OCI-LY7 (cell line): ENCODE measurements around the gene BTRC. TPM values are rescaled to one million over a fixed set of nuclear protein-coding genes. Genes with fewer than 3 reads are reported as not detected.

ENCODE experiments used
- BruUV-seq: library from RNA; stranded (reverse); fragments of 400-500 nt; replicated peaks from 2 replicates; lab custom pipeline; 2021; lab: Mats Ljungman, UMichigan
- CTCF ChIA-PET: fragments of 300-600 bp; sonication (Branson Sonifier 250); formaldehyde crosslinking; loops from one replicate; lab custom pipeline; 2022; ENCODE audit warnings: antibody characterized with exemption; ENCODE audit not compliant: unreplicated experiment; lab: Charles Lee
- POLR2A ChIA-PET: fragments of 300-600 bp; sonication (Branson Sonifier 250); formaldehyde crosslinking; loops from one replicate; lab custom pipeline; 2022; ENCODE audit warnings: antibody characterized with exemption; lab: Charles Lee
- DNase-seq: peaks from one replicate; pipeline ENCODE4 v3.0.0-alpha.2; 2015; ENCODE audit warnings: low spot score
- H2AFZ ChIP-seq: fragments of 200-600 bp; sonication (generic), shearing (Covaris generic); 2 replicates; pipeline ENCODE4 v1.6.1; 2014; ENCODE audit warnings: mild to moderate bottlenecking, antibody characterized with exemption, low read length, moderate library complexity
- H3K27ac ChIP-seq: fragments of 200-600 bp; sonication (generic); 2 replicates; pipeline ENCODE4 v1.5.1; 2014; ENCODE audit warnings: mixed run types, low read depth, mild to moderate bottlenecking, moderate library complexity, low read length, inconsistent platforms; ENCODE audit not compliant: poor library complexity, severe bottlenecking
- H3K36me3 ChIP-seq: fragments of 200-600 bp; sonication (generic); 2 replicates; pipeline ENCODE4 v1.6.1; 2014; ENCODE audit warnings: mild to moderate bottlenecking, antibody characterized with exemption, low read length, moderate library complexity, mixed read lengths; ENCODE audit not compliant: insufficient read depth
- H3K4me1 ChIP-seq: fragments of 200-600 bp; sonication (generic); 2 replicates; pipeline ENCODE4 v1.5.1; 2014; ENCODE audit warnings: mild to moderate bottlenecking, low read length; ENCODE audit not compliant: insufficient read depth, poor library complexity, severe bottlenecking
- H3K4me2 ChIP-seq: fragments of 200-600 bp; sonication (generic); 2 replicates; pipeline ENCODE4 v1.6.1; 2014; ENCODE audit warnings: mild to moderate bottlenecking, low read length
- H3K4me3 ChIP-seq: fragments of 200-600 bp; sonication (generic); 2 replicates; pipeline ENCODE4 v1.5.1; 2014; ENCODE audit warnings: mild to moderate bottlenecking, low read depth, low read length; ENCODE audit not compliant: poor library complexity, severe bottlenecking
- H3K79me2 ChIP-seq: fragments of 200-600 bp; sonication (generic); 2 replicates; pipeline ENCODE4 v1.6.1; 2016; ENCODE audit warnings: low read depth, mild to moderate bottlenecking, low read length, moderate library complexity, mixed read lengths; ENCODE audit not compliant: insufficient read depth
- H3K9me2 ChIP-seq: fragments of 200-600 bp; sonication (generic); 2 replicates; pipeline ENCODE4 v1.6.1; 2016; ENCODE audit warnings: mild to moderate bottlenecking, low read length, mixed read lengths; ENCODE audit not compliant: insufficient read depth
- H3K9me3 ChIP-seq: fragments of 200-600 bp; sonication (generic); 2 replicates; pipeline ENCODE4 v1.6.1; 2014; ENCODE audit warnings: mild to moderate bottlenecking, mixed run types, low read length, mixed read lengths
- H4K20me1 ChIP-seq: fragments of 200-600 bp; sonication (generic); 2 replicates; pipeline ENCODE4 v1.6.1; 2014; ENCODE audit warnings: mild to moderate bottlenecking, antibody characterized with exemption, low read length, moderate library complexity, mixed read lengths; ENCODE audit not compliant: insufficient read depth
- CTCF ChIP-seq: fragments of 200-600 bp; sonication (generic); conservative IDR thresholded peaks from 2 replicates; pipeline ENCODE4 v1.5.1; 2014; ENCODE audit warnings: mild to moderate bottlenecking, antibody characterized with exemption, low read length, moderate library complexity, mixed read lengths
- EZH2phosphoT487 ChIP-seq: fragments of 200-600 bp; sonication (generic); IDR thresholded peaks from 2 replicates; pipeline ENCODE4 v1.6.1; 2018; ENCODE audit warnings: low read depth, borderline replicate concordance, mild to moderate bottlenecking, mixed run types, antibody characterized with exemption, low read length, moderate library complexity, mixed read lengths
- intact Hi-C: fragments of 100-400 bp; cut with micrococcal nuclease; formaldehyde crosslinking; loops from one replicate; pipeline ENCODE4 v1.10.0; 2022; ENCODE audit not compliant: unreplicated experiment
- total RNA-seq, 2 experiments: library from RNA; depleted of rRNA in 1 of 2; stranded (reverse); fragments of >200 nt in 1 of 2; shearing (Covaris generic) in 1 of 2; gene quantifications; 2 replicates each; pipeline ENCODE4 v1.2.3, GENCODE V29; 2014 to 2022

The BTRC gene
- total RNA-seq, 2 experiments from 2014 or later, result 6.1 to 17.8 TPM

GRCh38 chr10:101446947-101447346, 93.0 kb downstream of the BTRC start:
- no TSS peak for BruUV-seq
- TF ChIP-seq EZH2phosphoT487 (no peak), CTCF (no peak)
- intact Hi-C loops, result no loop called here
- Histone ChIP-seq H3K36me3 (no peaks in the 10 kb centered on the region), H3K4me1 (no peaks in the 10 kb centered on the region), H3K9me3 (no peaks in the 10 kb centered on the region), H3K9me2 (no peaks in the 10 kb centered on the region), H4K20me1 (peaks cover 4% of the 10 kb centered on the region; the same call in 1 of the 2 replicates), H2AFZ (no peak overlapping the region), H3K27ac (no peak overlapping the region), H3K79me2 (no peaks in the 10 kb centered on the region), H3K4me2 (no peak overlapping the region), H3K4me3 (no peak overlapping the region)
- ChIA-PET CTCF (no interaction called here), POLR2A (no interaction called here)
- no peak for DNase-seq

GRCh38 chr10:101447477-101447876, 93.5 kb downstream of the BTRC start:
- H3K4me3 ChIP-seq, result no peak overlapping the region
- intact Hi-C loops, result no loop called here
- H3K79me2 ChIP-seq, result no peaks in the 10 kb centered on the region
- H3K36me3 ChIP-seq, result no peaks in the 10 kb centered on the region
- H3K9me2 ChIP-seq, result no peaks in the 10 kb centered on the region
- no peaks in the 10 kb centered on the region for H3K4me1 ChIP-seq
- POLR2A ChIA-PET, result no interaction called here
- CTCF ChIA-PET, result no interaction called here
- H3K27ac ChIP-seq, result no peak overlapping the region
- H3K4me2 ChIP-seq, result no peak overlapping the region
- H2AFZ ChIP-seq, result no peak overlapping the region
- H3K9me3 ChIP-seq, result no peaks in the 10 kb centered on the region
- no peak for DNase-seq
- no TSS peak for BruUV-seq
- TF ChIP-seq CTCF (no peak), EZH2phosphoT487 (no peak)
- H4K20me1 ChIP-seq, result peaks cover 4% of the 10 kb centered on the region; the same call in 1 of the 2 replicates

DNA sequence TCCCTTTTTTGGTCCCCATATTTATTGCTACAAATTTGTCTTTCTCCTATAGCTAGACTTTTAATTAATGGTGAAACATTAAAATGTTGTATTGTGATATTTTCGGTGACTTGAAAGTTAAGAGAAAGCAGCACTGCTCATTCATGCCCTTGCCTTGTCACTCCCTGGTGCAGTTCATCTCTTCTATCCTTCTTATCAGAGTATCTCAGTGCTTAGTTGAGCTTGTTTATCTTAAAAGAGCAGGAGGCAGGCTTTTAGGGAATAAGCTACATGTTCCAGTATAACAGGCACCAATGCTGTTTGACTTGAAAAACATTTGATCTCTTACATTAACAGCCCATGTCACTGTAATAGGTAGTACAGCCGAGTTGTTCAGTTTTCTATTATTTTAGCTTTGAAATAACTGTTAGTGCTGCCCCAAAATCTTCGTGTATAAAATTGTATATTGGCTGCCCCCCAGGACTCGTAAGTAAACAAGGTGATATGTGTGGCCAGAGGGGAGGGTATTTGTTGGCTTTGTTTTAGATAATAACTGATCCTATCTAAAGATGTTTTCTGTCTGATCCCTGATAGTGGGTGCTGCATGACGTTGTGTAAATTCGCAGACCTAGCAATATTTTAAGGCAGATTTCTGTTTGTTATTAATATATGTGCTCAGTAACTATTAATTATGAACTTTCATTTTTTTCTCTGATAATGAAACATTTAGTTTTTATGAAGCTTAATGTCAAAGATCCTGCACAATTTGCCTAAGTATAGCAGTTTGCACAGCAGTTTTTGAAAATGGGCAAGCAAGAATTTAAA, 96.5 kb downstream of the BTRC start:
- no peaks in the 10 kb centered on the region for H3K79me2 ChIP-seq
- no peaks in the 10 kb centered on the region for H3K4me1 ChIP-seq
- no peak overlapping the region for H3K27ac ChIP-seq
- no TSS peak for BruUV-seq
- no peaks in the 10 kb centered on the region for H3K36me3 ChIP-seq
- CTCF ChIA-PET, result interaction anchor here (0.6 kb wide), 1 partner anchor 260 kb away, joined by 4 read pairs; no protein-coding TSS in a partner anchor
- H4K20me1 ChIP-seq, result no peaks in the 10 kb centered on the region; the same call in 1 of the 2 replicates
- no peak overlapping the region for H2AFZ ChIP-seq
- POLR2A ChIA-PET, result no interaction called here
- intact Hi-C loops, result no loop called here
- H3K9me2 ChIP-seq, result no peaks in the 10 kb centered on the region
- TF ChIP-seq CTCF (no peak), EZH2phosphoT487 (no peak)
- H3K9me3 ChIP-seq, result no peaks in the 10 kb centered on the region
- no peak overlapping the region for H3K4me2 ChIP-seq
- no peak overlapping the region for H3K4me3 ChIP-seq
- DNase-seq, result no peak
